NCI-H226 (cell line): ENCODE measurements around the gene MSI2.

Experiments
- DNase-seq: peaks from one replicate; pipeline ENCODE4 v3.0.0-alpha.2; 2015

MSI2 gene

GRCh38 chr17:57375040-57375769 lies 118.9 kb downstream of the MSI2 start:
- peak; percentile 89 for DNase-seq

DNA sequence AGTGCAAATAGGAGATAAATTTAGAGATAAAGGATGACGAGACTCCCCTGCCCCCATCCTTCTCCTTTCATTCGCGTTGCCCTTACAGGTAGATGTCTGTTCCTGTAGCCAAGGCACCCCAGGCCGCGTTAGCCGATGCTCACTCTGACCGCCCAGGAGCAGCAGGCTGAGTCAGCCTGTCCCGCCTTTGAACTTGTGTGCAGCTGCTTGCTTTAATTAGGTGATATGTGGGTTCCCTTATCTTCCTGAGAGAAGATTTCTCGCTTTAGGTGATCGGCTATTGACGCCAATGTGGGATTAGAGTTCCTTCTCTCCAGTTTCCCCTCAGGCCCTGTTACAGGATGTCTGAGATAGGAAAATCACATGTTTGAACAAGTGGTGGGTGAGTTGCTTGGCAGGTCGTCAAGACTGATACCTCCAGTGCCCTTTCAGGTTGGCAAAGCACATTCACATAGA lies 119.5 kb downstream of the MSI2 start:
- DNase-seq = peak; percentile 99

DNA sequence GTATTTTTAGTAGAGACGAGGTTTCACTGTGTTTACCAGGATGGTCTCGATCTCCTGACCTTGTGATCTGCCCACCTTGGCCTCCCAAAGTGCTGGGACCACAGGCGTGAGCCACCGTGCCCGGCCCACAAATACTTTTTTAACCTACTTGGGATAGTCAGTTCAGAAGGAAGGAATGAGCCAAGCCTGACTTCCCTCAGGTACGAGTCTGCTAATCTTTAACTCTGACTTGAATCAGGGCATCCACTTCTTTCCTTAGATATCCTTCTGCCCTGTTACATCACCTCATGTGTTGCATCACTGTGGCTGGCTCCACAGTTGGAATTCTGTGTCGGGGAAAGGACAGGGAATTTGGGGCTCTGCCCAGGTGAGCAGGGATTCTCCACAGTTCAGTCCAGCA lies 120.8 kb downstream of the MSI2 start:
- peak; percentile 85 for DNase-seq

DNA sequence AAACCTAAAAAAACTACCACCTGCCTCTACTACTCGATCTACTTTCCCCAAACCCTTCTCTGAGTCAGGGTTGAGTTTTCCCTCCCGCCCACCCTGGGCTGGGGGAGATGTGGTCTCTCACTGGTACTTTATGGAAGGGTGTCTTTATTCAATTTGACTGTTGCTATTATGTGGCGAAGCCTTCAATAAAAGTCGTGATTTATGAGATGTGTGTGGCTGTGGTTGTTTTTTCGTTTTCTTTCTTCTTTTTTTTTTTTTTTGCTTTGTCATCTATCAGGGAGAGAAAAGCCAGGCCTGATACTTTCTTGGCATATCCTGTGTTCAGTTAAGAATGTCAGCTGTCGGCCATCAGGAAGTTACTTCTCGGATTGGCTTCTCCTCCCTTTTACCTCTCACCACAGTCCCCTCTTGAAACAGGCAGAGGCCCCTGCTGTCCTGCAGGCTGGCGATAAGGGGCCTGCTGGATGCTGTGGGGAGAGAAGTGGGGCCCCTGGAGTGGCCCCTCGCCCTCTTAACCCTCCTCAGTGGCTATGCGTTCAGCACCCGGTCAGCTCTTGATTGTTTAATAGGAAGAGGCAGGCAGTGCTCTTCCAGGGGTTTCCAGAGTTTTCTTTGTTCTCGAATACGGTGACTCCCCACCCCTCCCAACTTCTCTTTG lies 123.0 kb downstream of the MSI2 start:
- no peak for DNase-seq

DNA sequence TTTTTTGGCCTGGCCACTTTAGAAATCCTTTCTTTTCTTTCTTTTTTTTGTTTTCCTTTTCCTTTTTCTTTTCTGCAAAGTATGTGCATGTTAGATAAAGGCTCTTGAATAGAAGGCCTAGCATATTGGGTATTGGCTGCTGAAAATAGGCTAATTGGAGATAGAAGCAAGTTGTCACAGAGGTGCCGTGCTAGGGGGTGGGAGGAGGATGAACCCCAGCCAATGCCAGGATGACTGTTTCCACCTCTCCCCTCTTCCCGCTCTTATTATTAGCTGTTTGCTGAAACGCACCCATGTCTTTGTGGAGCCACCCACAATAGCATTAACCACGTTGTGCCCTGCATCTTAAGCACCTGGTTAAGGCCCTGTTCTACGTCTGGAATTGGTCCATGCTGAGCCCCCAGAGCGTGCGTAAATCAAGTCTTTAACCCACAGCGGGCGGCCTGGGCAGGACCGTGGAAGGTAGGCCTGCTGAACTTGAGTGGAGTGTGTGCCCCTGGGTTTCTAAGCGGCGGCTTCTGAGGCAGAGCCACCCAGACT lies 123.6 kb downstream of the MSI2 start:
- no peak for DNase-seq

DNA sequence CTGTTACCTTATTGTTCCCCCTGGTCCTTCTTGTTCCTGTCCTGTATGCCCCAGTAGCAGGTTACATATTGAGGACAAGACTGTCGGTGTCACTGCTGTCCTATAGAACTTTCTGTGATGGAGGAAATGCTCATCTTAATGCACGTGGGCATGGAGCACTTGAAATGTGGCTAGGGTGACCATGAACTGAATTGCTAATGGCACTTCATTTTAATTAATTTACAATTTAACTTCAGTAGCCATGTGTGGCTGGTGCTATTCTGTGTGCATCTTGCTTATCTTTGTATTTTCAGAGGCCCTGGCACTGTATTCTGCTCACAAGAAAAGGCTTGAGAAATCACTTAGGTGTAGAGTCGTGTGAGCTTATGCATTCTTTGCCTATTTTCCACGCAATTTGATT lies 125.2 kb downstream of the MSI2 start:
- DNase-seq = no peak

DNA sequence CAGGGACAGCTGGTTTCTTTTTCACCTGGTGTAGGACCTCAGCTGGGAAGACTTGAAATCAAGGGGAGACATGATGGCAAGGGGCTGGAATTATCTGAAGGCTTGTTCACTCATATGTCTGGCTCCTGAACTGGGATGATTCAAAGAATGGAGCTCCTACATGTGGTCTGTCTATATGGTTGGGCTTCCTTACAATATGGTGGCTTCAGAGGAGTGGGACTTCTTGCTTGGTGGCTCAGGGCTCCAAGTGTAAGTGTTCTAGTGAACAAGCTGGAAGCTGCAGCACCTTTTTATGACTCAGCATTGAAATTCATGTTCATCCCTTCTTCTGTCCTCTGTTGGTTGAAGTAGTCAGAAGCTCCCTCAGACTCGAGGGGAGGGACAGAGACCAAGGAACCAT lies 127.9 kb downstream of the MSI2 start:
- DNase-seq = no peak

DNA sequence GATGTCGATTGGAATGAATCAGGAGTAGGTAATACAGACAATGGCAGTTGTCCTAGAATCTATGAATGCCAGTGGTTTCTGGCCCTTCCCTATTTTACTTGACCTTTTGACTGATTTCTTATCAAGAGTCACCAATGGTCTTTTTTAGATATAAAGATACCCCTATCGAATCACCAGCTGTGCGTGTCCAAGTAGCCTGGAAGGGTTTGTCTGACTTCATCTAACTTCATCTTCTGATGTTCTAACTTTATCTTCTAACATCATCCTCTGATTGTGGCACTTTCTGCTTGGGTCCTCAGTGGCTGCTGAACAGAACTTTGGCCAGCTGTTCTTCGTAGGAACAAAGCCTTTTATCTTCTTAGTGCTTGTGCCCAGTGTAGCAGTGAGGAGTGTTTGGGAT lies 129.7 kb downstream of the MSI2 start:
- no peak for DNase-seq

GRCh38 chr17:57387575-57387974 lies 131.3 kb downstream of the MSI2 start:
- DNase-seq = no peak

DNA sequence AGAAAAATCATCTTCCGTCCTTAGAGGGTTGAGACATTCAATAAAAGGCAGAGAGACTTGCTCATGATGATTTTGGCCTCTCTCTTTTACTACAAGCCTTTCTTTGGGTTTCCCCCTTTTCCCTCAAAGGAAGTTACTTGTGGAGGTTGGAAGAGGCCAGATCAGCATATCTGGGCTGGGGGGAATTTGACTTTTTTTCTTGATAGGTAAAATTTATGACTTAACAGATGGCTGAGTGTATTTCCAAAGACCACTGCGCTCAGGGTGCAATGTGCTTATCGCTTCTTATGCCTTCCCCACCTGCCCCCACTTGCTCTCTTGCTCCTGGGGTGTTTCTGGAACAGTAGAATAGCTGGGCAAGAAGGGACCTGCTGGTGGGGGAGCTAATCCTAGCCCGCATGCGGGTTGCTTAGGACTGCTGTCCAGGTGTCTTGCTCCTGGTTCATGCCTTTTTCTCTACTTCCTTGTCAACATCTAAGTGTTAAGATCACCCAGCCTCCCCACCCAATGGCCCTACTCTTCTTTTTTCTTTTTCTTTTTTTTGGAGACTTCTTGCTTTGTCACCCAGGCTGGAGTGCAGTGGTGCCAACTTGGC lies 131.9 kb downstream of the MSI2 start:
- no peak for DNase-seq

GRCh38 chr17:57389473-57389872 lies 133.2 kb downstream of the MSI2 start:
- DNase-seq = no peak

GRCh38 chr17:57391076-57391825 lies 134.9 kb downstream of the MSI2 start:
- no peak for DNase-seq

GRCh38 chr17:57391857-57392471 lies 135.6 kb downstream of the MSI2 start:
- no peak for DNase-seq

- no peak for DNase-seq
Observed at GRCh38 chr17:57393368-57393767, 137.0 kb downstream of the MSI2 start.

DNA sequence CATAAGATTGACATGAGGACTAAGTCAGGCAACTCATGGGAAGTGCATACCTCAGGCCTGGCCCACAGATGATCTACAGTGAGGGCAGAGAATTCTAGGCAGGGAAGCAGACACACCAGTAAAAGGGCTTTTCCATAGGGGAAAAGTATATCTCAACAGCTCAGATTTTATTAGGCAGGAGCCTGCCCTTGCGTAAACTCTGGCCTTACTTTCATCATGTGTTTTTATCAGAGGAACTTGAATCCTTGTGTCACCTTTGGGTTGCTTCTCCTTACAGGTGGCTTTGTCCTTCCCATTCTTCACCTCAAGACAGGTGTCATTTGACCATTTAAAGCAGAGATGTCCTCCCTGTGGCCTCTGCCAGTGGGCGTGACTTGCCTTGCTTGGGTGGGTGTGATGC lies 138.1 kb downstream of the MSI2 start:
- DNase-seq = no peak

DNA sequence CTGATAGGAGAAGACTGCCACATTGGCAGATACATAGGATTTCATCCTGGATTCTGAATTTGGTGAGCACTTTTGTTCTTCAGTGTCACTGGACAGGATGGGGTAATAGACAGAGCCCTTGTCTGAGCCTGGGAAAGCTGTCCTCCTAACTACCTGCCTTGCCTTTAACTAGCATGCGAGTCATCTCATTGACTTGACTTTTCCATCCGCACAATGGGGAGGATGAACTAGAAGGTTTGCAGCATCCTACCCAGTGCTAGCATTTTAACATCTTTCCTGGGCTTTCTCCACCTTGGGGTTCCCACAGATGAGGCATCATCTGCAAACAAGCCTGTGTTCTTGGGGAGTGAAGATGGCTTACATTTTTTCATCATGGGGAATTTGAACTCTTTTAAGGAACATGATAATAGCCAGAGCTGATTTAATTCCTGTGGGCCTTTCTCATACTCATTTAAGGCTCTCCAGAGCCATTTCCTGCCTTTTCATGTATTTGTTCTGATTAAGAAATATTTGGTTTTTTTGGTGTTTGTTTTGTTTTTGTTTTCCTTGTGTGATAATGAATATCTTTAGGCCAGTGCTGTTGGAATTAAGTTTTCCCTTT lies 139.5 kb downstream of the MSI2 start:
- DNase-seq = no peak

GRCh38 chr17:57396511-57396921 lies 140.2 kb downstream of the MSI2 start:
- DNase-seq = no peak

DNA sequence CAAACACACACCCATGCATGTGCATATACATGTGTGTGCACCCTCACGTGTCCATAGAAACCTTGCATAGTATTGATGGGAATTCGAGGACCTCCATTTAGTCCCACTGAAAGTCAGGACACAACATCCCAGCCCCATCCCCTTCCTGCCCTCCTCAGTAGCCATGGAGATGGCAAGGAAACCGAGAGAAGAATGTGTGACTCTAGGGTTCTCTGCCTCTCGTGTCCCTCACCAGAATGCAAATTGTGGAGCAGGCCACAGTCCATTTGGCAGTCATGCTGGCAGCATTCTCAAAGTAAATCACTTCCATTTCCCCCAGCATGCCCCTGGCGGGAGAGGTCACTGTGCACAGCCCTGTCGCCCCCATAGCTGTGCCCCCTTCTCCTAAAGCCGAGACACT lies 141.1 kb downstream of the MSI2 start:
- DNase-seq = no peak

- DNase-seq = no peak
Observed at GRCh38 chr17:57399690-57400089, 143.4 kb downstream of the MSI2 start.

GRCh38 chr17:57400648-57401047 lies 144.3 kb downstream of the MSI2 start:
- DNase-seq = peak; percentile 14

- no peak for DNase-seq
Observed at GRCh38 chr17:57401556-57402488, 145.5 kb downstream of the MSI2 start.
